ENCODE data around the gene C1QTNF5.

GRCh38 chr11:119381181-119381988 is 40.7 kb upstream of the C1QTNF5 start, which contains the start of gene USP2:
- TF ChIP-seq CTCF (IDR thresholded peaks at IDR 0.05 in 4 of 5, conservative IDR thresholded peaks at IDR 0.05 in 1 of 5) = peak; percentile 81 to 97 (median 94)
- peak; percentile 91 to 93 for TF ChIP-seq POLR2A (IDR thresholded peaks at IDR 0.05)

All from gastrocnemius medialis (tissue), 4 donors.